ENCODE measurements around the gene NLN.

NLN gene

DNA sequence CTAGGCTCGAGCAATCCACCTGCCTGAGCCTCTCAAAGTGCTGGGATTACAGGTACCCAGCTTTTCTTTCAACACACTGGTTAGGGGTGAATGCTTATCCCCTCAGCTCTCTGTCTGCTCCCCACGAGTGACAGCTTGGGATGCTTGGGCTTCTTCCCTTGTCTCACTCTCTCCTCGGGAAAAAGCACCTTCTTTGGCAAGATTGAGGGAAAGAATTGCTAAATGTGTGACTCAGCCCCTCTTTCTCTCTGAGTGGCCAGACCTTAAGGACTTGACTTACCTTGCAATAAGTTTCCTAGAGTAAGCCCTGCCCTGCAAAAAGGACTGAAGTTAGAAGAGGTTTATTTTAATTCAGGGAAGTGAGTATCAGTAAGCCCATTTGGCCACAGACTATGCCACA, 136.3 kb downstream of the NLN start:
- no peak for ATAC-seq
- no peak for TF ChIP-seq TOX (CRISPR knock-in tag; IDR thresholded peaks at IDR 0.05; ENCODE audit: borderline replicate concordance)
- TF ChIP-seq SNAI2 (CRISPR knock-in tag; IDR thresholded peaks at IDR 0.05): no peak
- TF ChIP-seq, protein P1, sequence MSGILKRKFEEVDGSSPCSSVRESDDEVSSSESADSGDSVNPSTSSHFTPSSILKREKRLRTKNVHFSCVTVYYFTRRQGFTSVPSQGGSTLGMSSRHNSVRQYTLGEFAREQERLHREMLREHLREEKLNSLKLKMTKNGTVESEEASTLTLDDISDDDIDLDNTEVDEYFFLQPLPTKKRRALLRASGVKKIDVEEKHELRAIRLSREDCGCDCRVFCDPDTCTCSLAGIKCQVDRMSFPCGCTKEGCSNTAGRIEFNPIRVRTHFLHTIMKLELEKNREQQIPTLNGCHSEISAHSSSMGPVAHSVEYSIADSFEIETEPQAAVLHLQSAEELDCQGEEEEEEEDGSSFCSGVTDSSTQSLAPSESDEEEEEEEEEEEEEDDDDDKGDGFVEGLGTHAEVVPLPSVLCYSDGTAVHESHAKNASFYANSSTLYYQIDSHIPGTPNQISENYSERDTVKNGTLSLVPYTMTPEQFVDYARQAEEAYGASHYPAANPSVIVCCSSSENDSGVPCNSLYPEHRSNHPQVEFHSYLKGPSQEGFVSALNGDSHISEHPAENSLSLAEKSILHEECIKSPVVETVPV (CRISPR knock-in tag; IDR thresholded peaks at IDR 0.05): no peak
- no peak for TF ChIP-seq ZC3H10 (CRISPR knock-in tag; IDR thresholded peaks at IDR 0.05)
- TF ChIP-seq OSR1 (CRISPR knock-in tag; IDR thresholded peaks at IDR 0.05): no peak
- TF ChIP-seq ZNF565 (CRISPR knock-in tag; conservative IDR thresholded peaks at IDR 0.05; ENCODE audit: low read depth): no peak
- no peak for TF ChIP-seq BACH2 (CRISPR knock-in tag; IDR thresholded peaks at IDR 0.05; ENCODE audit: borderline replicate concordance)
- no peak for TF ChIP-seq RARB (CRISPR knock-in tag; IDR thresholded peaks at IDR 0.05)
- no peak for TF ChIP-seq ARNTL (CRISPR knock-in tag; IDR thresholded peaks at IDR 0.05; ENCODE audit: borderline replicate concordance, low read depth)

DNA sequence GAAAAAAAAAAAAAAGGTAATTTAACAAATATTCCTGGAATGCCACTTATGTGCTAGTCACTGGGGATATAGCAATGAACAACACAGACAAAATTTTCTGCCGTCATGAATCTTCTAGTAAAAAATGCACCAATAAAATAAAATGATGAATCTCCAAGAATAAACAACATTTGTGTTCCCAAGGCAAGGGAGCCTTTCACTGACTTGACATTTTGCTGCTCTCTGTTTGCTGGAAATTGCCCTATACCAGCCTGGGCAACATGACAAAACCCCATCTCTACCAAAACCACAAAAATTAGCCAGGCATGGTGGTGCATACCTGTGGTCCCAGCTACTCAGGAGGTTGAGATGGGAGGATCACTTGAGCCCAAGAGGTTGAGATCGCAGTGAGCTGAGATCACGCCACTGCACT, 139.8 kb downstream of the NLN start:
- TF ChIP-seq BACH2 (CRISPR knock-in tag; IDR thresholded peaks at IDR 0.05; ENCODE audit: borderline replicate concordance) (no peak), ZFP3 (CRISPR knock-in tag; IDR thresholded peaks at IDR 0.05) (no peak), ISL1 (CRISPR knock-in tag; IDR thresholded peaks at IDR 0.05) (peak; percentile 68), ZNF70 (CRISPR knock-in tag; IDR thresholded peaks at IDR 0.05) (no peak)
- TF ChIP-seq, protein P2, sequence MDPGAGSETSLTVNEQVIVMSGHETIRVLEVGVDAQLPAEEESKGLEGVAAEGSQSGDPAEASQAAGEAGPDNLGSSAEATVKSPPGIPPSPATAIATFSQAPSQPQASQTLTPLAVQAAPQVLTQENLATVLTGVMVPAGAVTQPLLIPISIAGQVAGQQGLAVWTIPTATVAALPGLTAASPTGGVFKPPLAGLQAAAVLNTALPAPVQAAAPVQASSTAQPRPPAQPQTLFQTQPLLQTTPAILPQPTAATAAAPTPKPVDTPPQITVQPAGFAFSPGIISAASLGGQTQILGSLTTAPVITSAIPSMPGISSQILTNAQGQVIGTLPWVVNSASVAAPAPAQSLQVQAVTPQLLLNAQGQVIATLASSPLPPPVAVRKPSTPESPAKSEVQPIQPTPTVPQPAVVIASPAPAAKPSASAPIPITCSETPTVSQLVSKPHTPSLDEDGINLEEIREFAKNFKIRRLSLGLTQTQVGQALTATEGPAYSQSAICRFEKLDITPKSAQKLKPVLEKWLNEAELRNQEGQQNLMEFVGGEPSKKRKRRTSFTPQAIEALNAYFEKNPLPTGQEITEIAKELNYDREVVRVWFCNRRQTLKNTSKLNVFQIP (CRISPR knock-in tag; IDR thresholded peaks at IDR 0.05; ENCODE audit: borderline replicate concordance, low read depth): no peak
- peak; percentile 97 for ATAC-seq

DNA sequence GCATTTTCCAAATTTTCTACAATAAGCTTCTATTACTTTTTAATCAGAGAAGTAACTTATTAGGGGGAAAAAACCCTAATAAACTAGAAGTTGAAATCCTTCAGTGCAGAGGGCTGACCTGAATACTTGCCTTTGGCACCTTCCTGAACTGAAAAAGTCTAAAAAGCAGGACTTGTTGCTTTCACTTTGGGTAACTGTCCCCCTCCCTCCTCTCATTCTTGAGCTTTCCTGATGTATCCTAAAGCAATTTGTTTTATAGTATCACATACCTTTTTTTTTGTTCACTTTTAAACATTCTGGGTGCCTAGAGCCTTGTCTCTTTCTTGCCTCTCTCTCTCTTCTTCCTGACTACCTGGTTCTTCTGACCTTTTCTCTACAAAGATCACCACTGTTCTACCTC, 140.4 kb downstream of the NLN start:
- no peak for TF ChIP-seq ZC3H10 (CRISPR knock-in tag; IDR thresholded peaks at IDR 0.05)
- TF ChIP-seq PPARA (CRISPR knock-in tag; IDR thresholded peaks at IDR 0.05; ENCODE audit: borderline replicate concordance): no peak
- peak; percentile 55 for ATAC-seq

DNA sequence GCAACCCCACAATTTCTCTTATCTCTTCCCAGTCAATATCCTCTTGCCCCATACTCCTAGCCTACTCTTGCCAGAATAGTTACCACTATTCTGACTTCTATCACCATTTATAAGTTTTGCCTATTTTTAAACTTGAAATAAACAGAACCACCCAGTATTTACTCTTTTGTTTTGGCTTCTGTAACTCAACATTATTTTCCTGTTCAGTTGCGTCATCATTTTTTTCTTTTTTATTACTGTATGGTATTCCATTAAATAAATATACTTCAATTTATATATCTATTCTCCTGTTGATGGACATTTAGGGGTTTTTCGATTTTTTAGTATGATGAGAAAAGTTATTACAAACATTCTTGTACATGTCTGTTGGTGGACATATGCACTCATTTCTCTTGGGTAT, 141.7 kb downstream of the NLN start:
- no peak for ATAC-seq
- TF ChIP-seq ESRRG (CRISPR knock-in tag; IDR thresholded peaks at IDR 0.05): no peak
- TF ChIP-seq BACH2 (CRISPR knock-in tag; IDR thresholded peaks at IDR 0.05; ENCODE audit: borderline replicate concordance): no peak
- no peak for TF ChIP-seq ZC3H10 (CRISPR knock-in tag; IDR thresholded peaks at IDR 0.05)
- TF ChIP-seq ZFP30 (CRISPR knock-in tag; IDR thresholded peaks at IDR 0.05): no peak
- TF ChIP-seq, protein P1 (CRISPR knock-in tag; IDR thresholded peaks at IDR 0.05): no peak
- TF ChIP-seq GLIS3 (CRISPR knock-in tag; IDR thresholded peaks at IDR 0.05): no peak
- TF ChIP-seq ZNF70 (CRISPR knock-in tag; IDR thresholded peaks at IDR 0.05): no peak
- no peak for TF ChIP-seq CSDC2 (CRISPR knock-in tag; IDR thresholded peaks at IDR 0.05)
- TF ChIP-seq, protein P3, sequence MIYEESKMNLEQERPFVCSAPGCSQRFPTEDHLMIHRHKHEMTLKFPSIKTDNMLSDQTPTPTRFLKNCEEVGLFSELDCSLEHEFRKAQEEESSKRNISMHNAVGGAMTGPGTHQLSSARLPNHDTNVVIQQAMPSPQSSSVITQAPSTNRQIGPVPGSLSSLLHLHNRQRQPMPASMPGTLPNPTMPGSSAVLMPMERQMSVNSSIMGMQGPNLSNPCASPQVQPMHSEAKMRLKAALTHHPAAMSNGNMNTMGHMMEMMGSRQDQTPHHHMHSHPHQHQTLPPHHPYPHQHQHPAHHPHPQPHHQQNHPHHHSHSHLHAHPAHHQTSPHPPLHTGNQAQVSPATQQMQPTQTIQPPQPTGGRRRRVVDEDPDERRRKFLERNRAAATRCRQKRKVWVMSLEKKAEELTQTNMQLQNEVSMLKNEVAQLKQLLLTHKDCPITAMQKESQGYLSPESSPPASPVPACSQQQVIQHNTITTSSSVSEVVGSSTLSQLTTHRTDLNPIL (CRISPR knock-in tag; IDR thresholded peaks at IDR 0.05; ENCODE audit: low read depth): no peak
- TF ChIP-seq, protein P4, sequence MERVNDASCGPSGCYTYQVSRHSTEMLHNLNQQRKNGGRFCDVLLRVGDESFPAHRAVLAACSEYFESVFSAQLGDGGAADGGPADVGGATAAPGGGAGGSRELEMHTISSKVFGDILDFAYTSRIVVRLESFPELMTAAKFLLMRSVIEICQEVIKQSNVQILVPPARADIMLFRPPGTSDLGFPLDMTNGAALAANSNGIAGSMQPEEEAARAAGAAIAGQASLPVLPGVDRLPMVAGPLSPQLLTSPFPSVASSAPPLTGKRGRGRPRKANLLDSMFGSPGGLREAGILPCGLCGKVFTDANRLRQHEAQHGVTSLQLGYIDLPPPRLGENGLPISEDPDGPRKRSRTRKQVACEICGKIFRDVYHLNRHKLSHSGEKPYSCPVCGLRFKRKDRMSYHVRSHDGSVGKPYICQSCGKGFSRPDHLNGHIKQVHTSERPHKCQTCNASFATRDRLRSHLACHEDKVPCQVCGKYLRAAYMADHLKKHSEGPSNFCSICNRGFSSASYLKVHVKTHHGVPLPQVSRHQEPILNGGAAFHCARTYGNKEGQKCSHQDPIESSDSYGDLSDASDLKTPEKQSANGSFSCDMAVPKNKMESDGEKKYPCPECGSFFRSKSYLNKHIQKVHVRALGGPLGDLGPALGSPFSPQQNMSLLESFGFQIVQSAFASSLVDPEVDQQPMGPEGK (CRISPR knock-in tag; IDR thresholded peaks at IDR 0.05; ENCODE audit: borderline replicate concordance): no peak
- TF ChIP-seq, protein P5, sequence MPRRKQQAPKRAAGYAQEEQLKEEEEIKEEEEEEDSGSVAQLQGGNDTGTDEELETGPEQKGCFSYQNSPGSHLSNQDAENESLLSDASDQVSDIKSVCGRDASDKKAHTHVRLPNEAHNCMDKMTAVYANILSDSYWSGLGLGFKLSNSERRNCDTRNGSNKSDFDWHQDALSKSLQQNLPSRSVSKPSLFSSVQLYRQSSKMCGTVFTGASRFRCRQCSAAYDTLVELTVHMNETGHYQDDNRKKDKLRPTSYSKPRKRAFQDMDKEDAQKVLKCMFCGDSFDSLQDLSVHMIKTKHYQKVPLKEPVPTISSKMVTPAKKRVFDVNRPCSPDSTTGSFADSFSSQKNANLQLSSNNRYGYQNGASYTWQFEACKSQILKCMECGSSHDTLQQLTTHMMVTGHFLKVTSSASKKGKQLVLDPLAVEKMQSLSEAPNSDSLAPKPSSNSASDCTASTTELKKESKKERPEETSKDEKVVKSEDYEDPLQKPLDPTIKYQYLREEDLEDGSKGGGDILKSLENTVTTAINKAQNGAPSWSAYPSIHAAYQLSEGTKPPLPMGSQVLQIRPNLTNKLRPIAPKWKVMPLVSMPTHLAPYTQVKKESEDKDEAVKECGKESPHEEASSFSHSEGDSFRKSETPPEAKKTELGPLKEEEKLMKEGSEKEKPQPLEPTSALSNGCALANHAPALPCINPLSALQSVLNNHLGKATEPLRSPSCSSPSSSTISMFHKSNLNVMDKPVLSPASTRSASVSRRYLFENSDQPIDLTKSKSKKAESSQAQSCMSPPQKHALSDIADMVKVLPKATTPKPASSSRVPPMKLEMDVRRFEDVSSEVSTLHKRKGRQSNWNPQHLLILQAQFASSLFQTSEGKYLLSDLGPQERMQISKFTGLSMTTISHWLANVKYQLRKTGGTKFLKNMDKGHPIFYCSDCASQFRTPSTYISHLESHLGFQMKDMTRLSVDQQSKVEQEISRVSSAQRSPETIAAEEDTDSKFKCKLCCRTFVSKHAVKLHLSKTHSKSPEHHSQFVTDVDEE (CRISPR knock-in tag; IDR thresholded peaks at IDR 0.05): no peak
- no peak for TF ChIP-seq TCF4 (CRISPR knock-in tag; IDR thresholded peaks at IDR 0.05; ENCODE audit: borderline replicate concordance)
- TF ChIP-seq SNAI2 (CRISPR knock-in tag; IDR thresholded peaks at IDR 0.05): no peak
- TF ChIP-seq OSR1 (CRISPR knock-in tag; IDR thresholded peaks at IDR 0.05): no peak
- no peak for TF ChIP-seq ZFP3 (CRISPR knock-in tag; IDR thresholded peaks at IDR 0.05)
- no peak for TF ChIP-seq ISL1 (CRISPR knock-in tag; IDR thresholded peaks at IDR 0.05)
- TF ChIP-seq ZNF565 (CRISPR knock-in tag; conservative IDR thresholded peaks at IDR 0.05; ENCODE audit: low read depth): no peak
- no peak for TF ChIP-seq PPARA (CRISPR knock-in tag; IDR thresholded peaks at IDR 0.05; ENCODE audit: borderline replicate concordance)
- TF ChIP-seq ARNTL (CRISPR knock-in tag; IDR thresholded peaks at IDR 0.05; ENCODE audit: borderline replicate concordance, low read depth): no peak
